Spleen (tissue), 7 donors: ENCODE data around the gene FBLN2.

Experiments used
- CTCF ChIP-seq, 11 experiments: fragments of 200-600 bp in 7 of 11; fragments of 450-650 bp in 4 of 11; sonication (generic) in 4 of 11; IDR thresholded peaks in 8 of 11; conservative IDR thresholded peaks in 3 of 11; 1 replicate in 7 of 11; 2 replicates in 4 of 11; pipeline versions ENCODE4 v1.4.0 to v1.8.0; 2016 to 2021; ENCODE audit warnings: antibody characterized with exemption in 11 of 11, inconsistent platforms in 4 of 11, mild to moderate bottlenecking in 1 of 11
- POLR2A ChIP-seq, 3 donors: fragments of 450-650 bp; IDR thresholded peaks; one replicate each; pipeline ENCODE4 v1.5.1; 2017; ENCODE audit warnings: antibody characterized with exemption in 3 of 3, mild to moderate bottlenecking in 1 of 3
- POLR2AphosphoS5 ChIP-seq, 3 donors: sonication (generic); formaldehyde crosslinking; IDR thresholded peaks; one replicate each; pipeline ENCODE4 v1.5.1; 2017; ENCODE audit warnings: antibody characterized with exemption in 3 of 3
- donor health status: DM: no; HTN: no; CAD: no; lungs with moderate emphysema.
- donor health status: DM: no; HTN: no; CAD: no.
- donor health status: DM: no; HTN: no; CAD: no.

- TF ChIP-seq CTCF (IDR thresholded peaks at IDR 0.05 in 8 of 11, conservative IDR thresholded peaks at IDR 0.05 in 3 of 11) (no peak), POLR2A (IDR thresholded peaks at IDR 0.05) (no peak), POLR2AphosphoS5 (IDR thresholded peaks at IDR 0.05) (no peak)
Measured at GRCh38 chr3:13501056-13501455, 47.9 kb upstream of the FBLN2 start.
